GM19025 (cell line): ENCODE results near the gene SERPINA5.
"Not testable (repeated sequence)": the region's sequence is repeated elsewhere in the genome, so short reads cannot be mapped to it uniquely, and the experiment has no call there.

Experiments used
- ATAC-seq: cut with Tn5 transposase; IDR thresholded peaks from one replicate; pipeline ENCODE4 v1.9.1; 2021; ENCODE audit warnings: mild to moderate bottlenecking, low read depth, moderate library complexity; ENCODE audit not compliant: unreplicated experiment

Gene SERPINA5

GRCh38 chr14:94573475-94574277 is 7.5 kb upstream of the SERPINA5 start:
- ATAC-seq, result no peak

GRCh38 chr14:94574336-94574735 is 6.9 kb upstream of the SERPINA5 start:
- ATAC-seq, result no peak

GRCh38 chr14:94575730-94576585 is 5.3 kb upstream of the SERPINA5 start:
- ATAC-seq, result no peak

GRCh38 chr14:94577472-94577871 is 3.8 kb upstream of the SERPINA5 start:
- not testable (repeated sequence) for ATAC-seq

GRCh38 chr14:94578712-94579111 is 2.5 kb upstream of the SERPINA5 start:
- ATAC-seq, result no peak

GRCh38 chr14:94582199-94582750 is 1.0 kb downstream of the SERPINA5 start:
- ATAC-seq, result no peak

GRCh38 chr14:94582851-94583250 is 1.6 kb downstream of the SERPINA5 start:
- no peak for ATAC-seq

- ATAC-seq, result no peak
These were observed 2.3 kb downstream of the SERPINA5 start for GRCh38 chr14:94583557-94583956.

- ATAC-seq, result no peak
These were observed 3.5 kb downstream of the SERPINA5 start for GRCh38 chr14:94584591-94585280.

GRCh38 chr14:94586635-94587034 is 5.4 kb downstream of the SERPINA5 start:
- no peak for ATAC-seq

GRCh38 chr14:94588311-94588710 is 7.1 kb downstream of the SERPINA5 start:
- no peak for ATAC-seq

GRCh38 chr14:94591073-94591472 is 9.8 kb downstream of the SERPINA5 start:
- ATAC-seq, result no peak

GRCh38 chr14:94591871-94592270 is 10.6 kb downstream of the SERPINA5 start:
- no peak for ATAC-seq

GRCh38 chr14:94592457-94592856 is 11.2 kb downstream of the SERPINA5 start:
- ATAC-seq, result no peak

- no peak for ATAC-seq
These were observed 12.1 kb downstream of the SERPINA5 start for GRCh38 chr14:94593376-94593748.

GRCh38 chr14:94593749-94594431 is 12.7 kb downstream of the SERPINA5 start:
- ATAC-seq, result no peak

- ATAC-seq, result no peak
These were observed 13.2 kb downstream of the SERPINA5 start for GRCh38 chr14:94594441-94594840.

- no peak for ATAC-seq
These were observed 14.7 kb downstream of the SERPINA5 start for GRCh38 chr14:94595912-94596311.

- no peak for ATAC-seq
These were observed 15.1 kb downstream of the SERPINA5 start for GRCh38 chr14:94596361-94596760.

- ATAC-seq, result no peak
These were observed 16.6 kb downstream of the SERPINA5 start for GRCh38 chr14:94597788-94598187.
